AML-193 (cell line): Measurements from ENCODE around the gene FGFBP2.

Experiments
- DNase-seq, 2 experiments: peaks; one replicate each; lab custom pipeline; 2025; lab: John Stamatoyannopoulos, UW

FGFBP2 gene

GRCh38 chr4:15963001-15963451 lies at the start of gene FGFBP2:
TSS of gene FGFBP2 (minus strand) at chr4:15963175. CDS start at chr4:15963129, 46 bp downstream.
- peak; percentile 45 to 68 for DNase-seq

- no peak for DNase-seq
Measured at GRCh38 chr4:16011173-16011572, 48.2 kb upstream of the FGFBP2 start.

- DNase-seq: no peak
Measured at GRCh38 chr4:16009153-16009552, 46.2 kb upstream of the FGFBP2 start.

GRCh38 chr4:16007471-16008095 lies 44.6 kb upstream of the FGFBP2 start:
- DNase-seq: no peak

- no peak for DNase-seq
Measured at GRCh38 chr4:16006771-16007446, 43.9 kb upstream of the FGFBP2 start.

- no peak for DNase-seq
Measured at GRCh38 chr4:16005676-16006075, 42.7 kb upstream of the FGFBP2 start.

- peak; percentile 86 to 90 for DNase-seq
Measured at GRCh38 chr4:16001484-16001858, 38.5 kb upstream of the FGFBP2 start.

GRCh38 chr4:16000708-16001483 lies 37.9 kb upstream of the FGFBP2 start:
- no peak for DNase-seq

GRCh38 chr4:15996773-15997172 lies 33.8 kb upstream of the FGFBP2 start:
- no peak for DNase-seq

GRCh38 chr4:15995826-15996225 lies 32.9 kb upstream of the FGFBP2 start:
- DNase-seq: no peak

- DNase-seq: no peak
Measured at GRCh38 chr4:15992167-15992485, 29.2 kb upstream of the FGFBP2 start.

GRCh38 chr4:15990570-15991285 lies 27.8 kb upstream of the FGFBP2 start:
- no peak for DNase-seq

GRCh38 chr4:15989424-15989823 lies 26.4 kb upstream of the FGFBP2 start:
- no peak for DNase-seq

- no peak for DNase-seq
Measured at GRCh38 chr4:15988222-15988621, 25.2 kb upstream of the FGFBP2 start.

GRCh38 chr4:15986907-15987306 lies 23.9 kb upstream of the FGFBP2 start:
- no peak for DNase-seq

- DNase-seq: no peak
Measured at GRCh38 chr4:15983610-15984009, 20.6 kb upstream of the FGFBP2 start.

- no peak for DNase-seq
Measured at GRCh38 chr4:15982842-15983524, 20.0 kb upstream of the FGFBP2 start.

- DNase-seq: no peak
Measured at GRCh38 chr4:15976456-15977447, 13.8 kb upstream of the FGFBP2 start.

- no peak for DNase-seq
Measured at GRCh38 chr4:15971068-15971801, 8.3 kb upstream of the FGFBP2 start.
